GM12878 (cell line): ENCODE measurements around the gene EPGN. TPM values are rescaled to one million over a fixed set of nuclear protein-coding genes. Genes with fewer than 3 reads are reported as not detected.

Experiments used
- ATAC-seq: fragments of 200-7000 bp; cut with Tn5 transposase; 3 replicates; pipeline ENCODE4 v1.9.1; 2020; ENCODE audit warnings: mild to moderate bottlenecking, moderate library complexity
- BruUV-seq: library from RNA; stranded (reverse); fragments of 400-500 nt; replicated peaks from 2 replicates; lab custom pipeline; 2021; lab: Mats Ljungman, UMichigan
- CTCF ChIA-PET: fragments of 300-600 bp; sonication (Branson Sonifier 250); formaldehyde crosslinking; extraction: SDS; loops from one replicate; lab custom pipeline; 2021; ENCODE audit warnings: inconsistent platforms; lab: Yijun Ruan, JAX
- POLR2A ChIA-PET: fragments of 350-600 bp; formaldehyde crosslinking; extraction: SDS; loops from one replicate; lab custom pipeline; 2021; ENCODE audit warnings: inconsistent platforms; lab: Charles Lee
- RAD21 ChIA-PET: fragments of 300-600 bp; sonication (Branson Sonifier 250); formaldehyde crosslinking; loops from one replicate; lab custom pipeline; 2023; ENCODE audit warnings: antibody characterized with exemption; ENCODE audit not compliant: unreplicated experiment; lab: Charles Lee
- SMC1A ChIA-PET: fragments of 300-600 bp; sonication (Branson Sonifier 250); formaldehyde crosslinking; loops from one replicate; lab custom pipeline; 2023; ENCODE audit not compliant: unreplicated experiment, uncharacterized antibody; lab: Charles Lee
- DNase-seq: peaks from one replicate; pipeline ENCODE4 v3.0.0-alpha.2; 2011; ENCODE audit warnings: low read depth, low spot score
- FAIRE-seq: peaks from 3 replicates; lab custom pipeline; 2011; peaks lifted over from hg19 to GRCh38; lab: Jason Lieb, UNC
- H2AFZ ChIP-seq: 2 replicates; pipeline ENCODE4 v1.6.0; 2011; ENCODE audit warnings: low read depth, low read length, control low read depth; ENCODE audit not compliant: control insufficient read depth
- H3K27ac ChIP-seq: 2 replicates; pipeline ENCODE4 v1.5.1; 2011; ENCODE audit warnings: control low read depth; ENCODE audit not compliant: control insufficient read depth, insufficient read depth
- H3K27me3 ChIP-seq, 2 experiments: replicated peaks in 1 of 2; 2 replicates each; pipeline versions ENCODE4 v1.6.0 to v1.6.1; 2011; ENCODE audit warnings: low read length in 1 of 2; ENCODE audit not compliant: control insufficient read depth in 2 of 2, insufficient read depth in 2 of 2
- H3K36me3 ChIP-seq, 2 experiments: 2 replicates each; pipeline ENCODE4 v1.5.1; 2011; ENCODE audit warnings: low read length in 1 of 2; ENCODE audit not compliant: control insufficient read depth in 2 of 2, insufficient read depth in 2 of 2
- H3K4me1 ChIP-seq: 2 replicates; pipeline ENCODE4 v1.6.1; 2011; ENCODE audit warnings: mild to moderate bottlenecking, low read length, moderate library complexity, mixed read lengths; ENCODE audit not compliant: control insufficient read depth, insufficient read depth
- H3K4me2 ChIP-seq: 2 replicates; pipeline ENCODE4 v1.6.0; 2011; ENCODE audit warnings: control low read depth; ENCODE audit not compliant: control insufficient read depth, insufficient read depth
- H3K4me3 ChIP-seq: fragments of 200-600 bp; sonication (generic); 2 replicates; pipeline ENCODE4 v1.5.1; 2016
- H3K79me2 ChIP-seq: 2 replicates; pipeline ENCODE4 v1.6.0; 2011; ENCODE audit warnings: low read length; ENCODE audit not compliant: control insufficient read depth, insufficient read depth
- H3K9ac ChIP-seq: 2 replicates; pipeline ENCODE4 v1.8.0; 2011; ENCODE audit warnings: low read length, control low read depth, mixed read lengths; ENCODE audit not compliant: control insufficient read depth, insufficient read depth
- H3K9me3 ChIP-seq: replicated peaks from 3 replicates; pipeline ENCODE4 v1.5.1; 2011; ENCODE audit warnings: mild to moderate bottlenecking, low read length; ENCODE audit not compliant: control insufficient read depth, insufficient read depth
- H4K20me1 ChIP-seq: 2 replicates; pipeline ENCODE4 v1.6.0; 2011; ENCODE audit not compliant: control insufficient read depth, insufficient read depth
- BACH1 ChIP-seq: fragments of 450-650 bp; IDR thresholded peaks from 2 replicates; pipeline ENCODE4 v1.6.1; 2017; ENCODE audit warnings: mild to moderate bottlenecking, borderline replicate concordance
- BRCA1 ChIP-seq: IDR thresholded peaks from 2 replicates; pipeline ENCODE4 v1.6.1; 2011; ENCODE audit warnings: low read depth, low read length, improper control_type of control experiment
- CHD1 ChIP-seq: IDR thresholded peaks from 2 replicates; pipeline ENCODE4 v1.6.1; 2012; ENCODE audit warnings: low read depth, low read length, improper control_type of control experiment
- JUNB ChIP-seq: IDR thresholded peaks from 2 replicates; pipeline ENCODE4 v1.6.1; 2016; ENCODE audit warnings: antibody characterized with exemption, mild to moderate bottlenecking
- MLLT1 ChIP-seq: fragments of 450-650 bp; IDR thresholded peaks from 2 replicates; pipeline ENCODE4 v1.6.1; 2016; ENCODE audit warnings: mild to moderate bottlenecking
- MXI1 ChIP-seq: fragments of 150-350 bp; IDR thresholded peaks from 2 replicates; pipeline ENCODE4 v1.6.1; 2011; ENCODE audit warnings: low read depth, mild to moderate bottlenecking, inconsistent platforms, low read length, improper control_type of control experiment
- NR2F1 ChIP-seq: fragments of 450-650 bp; conservative IDR thresholded peaks from 2 replicates; pipeline ENCODE4 v1.6.1; 2017; ENCODE audit warnings: mild to moderate bottlenecking
- RFX5 ChIP-seq: IDR thresholded peaks from 2 replicates; pipeline ENCODE4 v1.6.1; 2011; ENCODE audit warnings: low read depth, low read length, improper control_type of control experiment
- SIN3A ChIP-seq: IDR thresholded peaks from 2 replicates; pipeline ENCODE4 v1.6.1; 2012; ENCODE audit warnings: low read depth, low read length, improper control_type of control experiment
- SMAD1 ChIP-seq: fragments of 450-650 bp; IDR thresholded peaks from 2 replicates; pipeline ENCODE4 v1.6.1; 2018; ENCODE audit warnings: mild to moderate bottlenecking, low read depth; ENCODE audit not compliant: partially characterized antibody
- TAF1 ChIP-seq: IDR thresholded peaks from 2 replicates; pipeline ENCODE4 v1.6.1; 2011; ENCODE audit warnings: mild to moderate bottlenecking, low read depth, low read length, borderline replicate concordance
- USF1 ChIP-seq: IDR thresholded peaks from 2 replicates; pipeline ENCODE4 v1.6.1; 2011; ENCODE audit warnings: borderline replicate concordance, low read depth, mild to moderate bottlenecking, moderate library complexity, mixed read lengths, low read length; ENCODE audit not compliant: insufficient read depth; ENCODE audit errors: extremely low read length
- ZSCAN29 ChIP-seq: fragments of 450-650 bp; IDR thresholded peaks from 2 replicates; pipeline ENCODE4 v1.6.1; 2017; ENCODE audit warnings: mild to moderate bottlenecking, moderate library complexity
- WGBS: methylation state at CpG from one replicate; pipeline ENCODE4 v1.1.6; 2016; ENCODE audit warnings: low lambda C conversion rate; ENCODE audit not compliant: insufficient replicate concordance, insufficient coverage; ENCODE audit errors: missing lambda C conversion rate; 5-methylcytosine and 5-hydroxymethylcytosine counted together
- in situ Hi-C: fragments of 300-500 bp; cut with MboI; formaldehyde crosslinking; loops from 9 replicates; pipeline ENCODE4 v1.14.3; 2018; ENCODE audit warnings: mixed read lengths
- intact Hi-C: fragments of 100-400 bp; cut with micrococcal nuclease; formaldehyde crosslinking; loops from one replicate; pipeline ENCODE4 v1.14.2; 2022; ENCODE audit not compliant: unreplicated experiment
- polyA plus RNA-seq, 11 experiments: library from polyadenylated mRNA; depleted of rRNA in 4 of 11; unstranded in 6 of 11; stranded (reverse) in 5 of 11; fragments of >200 nt; fragmentation: Nextera tagmentation in 4 of 11; fragmentation: Illumina TruSeq in 1 of 11; extraction: Ambion mirVana in 4 of 11; extraction: Trizol in 1 of 11; gene quantifications; 1 replicate in 1 of 11; 2 replicates in 10 of 11; pipeline versions ENCODE4 v1.2.1 to v1.2.3, GENCODE V29; 2011 to 2016; ENCODE audit warnings: inconsistent platforms in 2 of 11, missing spikeins in 2 of 11, low read depth in 1 of 11
- total RNA-seq, 4 experiments: library from RNA; depleted of rRNA in 3 of 4; stranded (reverse); fragments of >200 nt in 3 of 4; fragmentation: Illumina TruSeq in 1 of 4; extraction: Trizol in 1 of 4; gene quantifications; 2 replicates each; pipeline versions ENCODE4 v1.2.1 to v1.2.3, GENCODE V29; 2013 to 2021
- TF ChIP-seq, protein P1 (sequence below): IDR thresholded peaks from 2 replicates; pipeline ENCODE4 v1.6.1; 2011; ENCODE audit warnings: borderline replicate concordance, low read depth, mild to moderate bottlenecking, moderate library complexity, low read length; ENCODE audit not compliant: insufficient read depth, poor library complexity, severe bottlenecking

The EPGN gene
- total and polyA plus RNA-seq, 10 of the 15 experiments (the other 5 are each of a cell fraction or from before 2014, with no cell fraction given): 0.06 to 0.54 (median 0.28) TPM; not detected in 6

DNA sequence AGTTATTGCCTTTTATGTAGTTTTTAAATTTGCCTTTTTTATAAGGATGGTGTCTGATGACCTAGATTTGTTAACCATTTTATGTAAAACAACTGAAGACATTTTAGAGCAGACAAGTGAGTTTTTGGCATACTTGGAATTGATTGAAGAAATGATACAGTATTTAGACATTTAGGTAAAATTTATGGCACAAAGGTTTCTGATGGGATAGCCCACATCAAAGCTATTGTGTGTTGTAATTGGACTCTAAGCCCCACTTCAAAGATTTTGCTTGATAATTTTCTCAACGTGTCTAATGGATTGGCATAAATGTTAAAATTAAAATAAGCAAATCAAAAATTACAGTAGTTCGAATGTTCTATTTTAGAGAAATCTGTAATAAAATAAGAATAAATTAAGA lies 17.6 kb downstream of the EPGN start:
- ChIA-PET SMC1A (no interaction called here), RAD21 (no interaction called here), CTCF (no interaction called here), POLR2A (no interaction called here)
- no peak overlapping the region for H3K9ac ChIP-seq
- H3K79me2 ChIP-seq: no peaks in the 10 kb centered on the region
- no peaks in the 10 kb centered on the region for H4K20me1 ChIP-seq
- no TSS peak for BruUV-seq
- no peak overlapping the region for H2AFZ ChIP-seq
- H3K27me3 ChIP-seq: peaks cover 0 to 3% of the 10 kb centered on the region in 2 experiments; a peak in 1 of 4 replicates
- no peaks in the 10 kb centered on the region for H3K36me3 ChIP-seq
- no peak overlapping the region for H3K4me2 ChIP-seq
- H3K4me3 ChIP-seq: no peak overlapping the region
- no peaks in the 10 kb centered on the region for H3K4me1 ChIP-seq
- TF ChIP-seq BRCA1: no peak
- no peak for TF ChIP-seq SIN3A
- no peak for TF ChIP-seq SMAD1
- no peak for TF ChIP-seq MLLT1
- TF ChIP-seq BACH1: no peak
- no peak for TF ChIP-seq JUNB
- TF ChIP-seq USF1: no peak
- TF ChIP-seq TAF1: no peak
- TF ChIP-seq NR2F1: no peak
- TF ChIP-seq, protein P1, sequence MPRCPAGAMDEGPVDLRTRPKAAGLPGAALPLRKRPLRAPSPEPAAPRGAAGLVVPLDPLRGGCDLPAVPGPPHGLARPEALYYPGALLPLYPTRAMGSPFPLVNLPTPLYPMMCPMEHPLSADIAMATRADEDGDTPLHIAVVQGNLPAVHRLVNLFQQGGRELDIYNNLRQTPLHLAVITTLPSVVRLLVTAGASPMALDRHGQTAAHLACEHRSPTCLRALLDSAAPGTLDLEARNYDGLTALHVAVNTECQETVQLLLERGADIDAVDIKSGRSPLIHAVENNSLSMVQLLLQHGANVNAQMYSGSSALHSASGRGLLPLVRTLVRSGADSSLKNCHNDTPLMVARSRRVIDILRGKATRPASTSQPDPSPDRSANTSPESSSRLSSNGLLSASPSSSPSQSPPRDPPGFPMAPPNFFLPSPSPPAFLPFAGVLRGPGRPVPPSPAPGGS: no peak
- no peak for TF ChIP-seq CHD1
- no peak for TF ChIP-seq MXI1
- no peak for TF ChIP-seq RFX5
- TF ChIP-seq ZSCAN29: no peak
- in situ Hi-C loops (no loop called here), intact Hi-C loops (no loop called here)
- no peak for DNase-seq
- FAIRE-seq: no peak
- ATAC-seq: no peak
- no peak overlapping the region for H3K27ac ChIP-seq
- 11% methylated on average over 2 of the region's 2 CpGs for WGBS
- no peaks in the 10 kb centered on the region for H3K9me3 ChIP-seq
